Measurements from ENCODE around the gene ANO10. TPM values are rescaled to one million over a fixed set of nuclear protein-coding genes. Genes with fewer than 3 reads are reported as not detected.
"Not testable (repeated sequence)": the region's sequence is repeated elsewhere in the genome, so short reads cannot be mapped to it uniquely, and the experiment has no call there.

ANO10 gene
- total RNA-seq, 4 donors from 2014 or later = 32.8 to 111 (median 54.3) TPM

DNA sequence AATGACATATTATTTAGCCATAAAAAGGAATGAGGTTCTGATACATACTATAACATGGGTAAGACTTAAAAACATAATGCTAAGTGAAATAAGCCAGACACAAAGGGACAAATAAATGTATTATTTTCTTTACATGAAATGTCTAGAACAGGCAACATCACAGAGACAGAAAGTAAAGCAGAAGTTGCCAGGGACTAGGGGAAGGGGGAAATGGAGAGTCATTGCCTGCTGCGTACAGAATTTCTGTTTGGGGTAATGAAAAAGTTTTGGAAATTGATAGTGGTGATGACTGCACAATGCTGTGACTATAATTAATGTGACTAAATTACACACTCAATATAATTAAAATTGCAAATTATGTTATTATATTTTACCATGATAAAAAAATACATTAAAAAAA lies 99.9 kb downstream of the ANO10 start:
- no peak overlapping the region for H3K4me3 ChIP-seq
- no peaks in the 10 kb centered on the region for H3K27me3 ChIP-seq
- H3K9me3 ChIP-seq = no peaks in the 10 kb centered on the region
- TF ChIP-seq, protein P1, sequence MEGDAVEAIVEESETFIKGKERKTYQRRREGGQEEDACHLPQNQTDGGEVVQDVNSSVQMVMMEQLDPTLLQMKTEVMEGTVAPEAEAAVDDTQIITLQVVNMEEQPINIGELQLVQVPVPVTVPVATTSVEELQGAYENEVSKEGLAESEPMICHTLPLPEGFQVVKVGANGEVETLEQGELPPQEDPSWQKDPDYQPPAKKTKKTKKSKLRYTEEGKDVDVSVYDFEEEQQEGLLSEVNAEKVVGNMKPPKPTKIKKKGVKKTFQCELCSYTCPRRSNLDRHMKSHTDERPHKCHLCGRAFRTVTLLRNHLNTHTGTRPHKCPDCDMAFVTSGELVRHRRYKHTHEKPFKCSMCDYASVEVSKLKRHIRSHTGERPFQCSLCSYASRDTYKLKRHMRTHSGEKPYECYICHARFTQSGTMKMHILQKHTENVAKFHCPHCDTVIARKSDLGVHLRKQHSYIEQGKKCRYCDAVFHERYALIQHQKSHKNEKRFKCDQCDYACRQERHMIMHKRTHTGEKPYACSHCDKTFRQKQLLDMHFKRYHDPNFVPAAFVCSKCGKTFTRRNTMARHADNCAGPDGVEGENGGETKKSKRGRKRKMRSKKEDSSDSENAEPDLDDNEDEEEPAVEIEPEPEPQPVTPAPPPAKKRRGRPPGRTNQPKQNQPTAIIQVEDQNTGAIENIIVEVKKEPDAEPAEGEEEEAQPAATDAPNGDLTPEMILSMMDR (IDR thresholded peaks at IDR 0.05) = no peak
- no peak for TF ChIP-seq POLR2A (IDR thresholded peaks at IDR 0.05)
- DNase-seq = no peak
- H3K4me1 ChIP-seq = no peaks in the 10 kb centered on the region
- H3K27ac ChIP-seq = no peak overlapping the region
- intact Hi-C loops (cut with DNase I; ENCODE audit: low total_unique reads) = no loop called here
- H3K36me3 ChIP-seq = no peaks in the 10 kb centered on the region

DNA sequence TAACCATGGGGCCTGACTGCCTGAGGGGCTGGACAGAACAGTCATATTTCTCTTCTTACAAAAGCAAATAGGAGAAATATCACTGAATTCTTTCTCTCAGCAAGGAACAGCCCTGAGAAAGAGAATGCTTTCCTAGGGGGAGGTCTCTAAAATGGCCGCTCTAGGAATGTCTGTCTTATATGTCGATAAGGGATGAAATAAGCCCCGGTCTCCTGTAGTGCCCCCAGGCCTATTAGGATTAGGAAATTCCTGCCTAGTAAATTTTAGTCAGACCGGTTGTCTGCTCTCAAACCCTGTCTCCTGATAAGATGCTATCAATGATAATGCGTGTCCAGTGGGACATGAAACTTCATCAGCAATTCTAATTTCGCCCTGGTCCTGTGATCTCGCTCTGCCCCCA lies 103.3 kb downstream of the ANO10 start:
- H3K27me3 ChIP-seq; H3K36me3 ChIP-seq; intact Hi-C loops (cut with DNase I; ENCODE audit: low total_unique reads): not testable (repeated sequence)

DNA sequence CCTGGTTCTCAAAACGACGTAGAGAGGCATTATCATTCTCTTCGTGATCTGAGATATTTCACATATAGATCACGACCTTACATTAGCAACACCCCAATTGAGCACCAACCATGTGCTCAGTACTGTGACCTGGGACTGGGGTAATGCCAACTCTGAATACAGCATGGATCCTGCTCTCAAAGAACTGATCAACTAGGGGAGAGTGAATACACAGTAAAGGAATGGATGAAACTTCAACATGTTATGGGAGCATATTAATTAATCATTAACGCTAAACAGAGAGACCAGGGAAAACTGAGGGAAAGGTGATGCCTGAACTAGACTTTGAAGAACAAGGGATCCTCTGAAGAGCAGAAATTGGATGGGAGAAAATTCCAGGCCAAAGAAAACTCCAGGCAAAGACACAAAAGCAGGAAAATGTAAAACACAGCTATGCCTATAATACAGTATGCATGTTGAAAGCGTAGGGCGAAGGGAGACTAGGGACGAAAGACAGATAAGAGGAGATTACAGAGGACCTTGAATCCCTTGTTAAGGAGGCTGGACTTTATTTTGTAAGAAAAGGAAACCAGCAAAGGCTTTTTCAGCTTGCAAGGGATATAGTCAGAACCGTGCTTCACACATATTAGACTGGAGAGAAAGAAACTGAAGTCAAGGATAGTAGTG lies 105.7 kb downstream of the ANO10 start:
- Histone ChIP-seq H3K9me3 (no peaks in the 10 kb centered on the region), H3K36me3 (peaks cover 0 to 3% of the 10 kb centered on the region in 2 donors), H3K4me1 (no peaks in the 10 kb centered on the region), H3K27me3 (no peaks in the 10 kb centered on the region), H3K4me3 (no peak overlapping the region), H3K27ac (no peak overlapping the region)
- intact Hi-C loops (cut with DNase I; ENCODE audit: low total_unique reads) = no loop called here
- DNase-seq = no peak
- TF ChIP-seq, protein P1 (IDR thresholded peaks at IDR 0.05) = no peak
- TF ChIP-seq POLR2A (IDR thresholded peaks at IDR 0.05) = no peak

More for the DNA sequence above, 103.3 kb downstream of the ANO10 start:
- DNase-seq, H3K4me1 ChIP-seq, H3K27ac ChIP-seq, H3K4me3 ChIP-seq, H3K9me3 ChIP-seq: not testable (repeated sequence)

DNA sequence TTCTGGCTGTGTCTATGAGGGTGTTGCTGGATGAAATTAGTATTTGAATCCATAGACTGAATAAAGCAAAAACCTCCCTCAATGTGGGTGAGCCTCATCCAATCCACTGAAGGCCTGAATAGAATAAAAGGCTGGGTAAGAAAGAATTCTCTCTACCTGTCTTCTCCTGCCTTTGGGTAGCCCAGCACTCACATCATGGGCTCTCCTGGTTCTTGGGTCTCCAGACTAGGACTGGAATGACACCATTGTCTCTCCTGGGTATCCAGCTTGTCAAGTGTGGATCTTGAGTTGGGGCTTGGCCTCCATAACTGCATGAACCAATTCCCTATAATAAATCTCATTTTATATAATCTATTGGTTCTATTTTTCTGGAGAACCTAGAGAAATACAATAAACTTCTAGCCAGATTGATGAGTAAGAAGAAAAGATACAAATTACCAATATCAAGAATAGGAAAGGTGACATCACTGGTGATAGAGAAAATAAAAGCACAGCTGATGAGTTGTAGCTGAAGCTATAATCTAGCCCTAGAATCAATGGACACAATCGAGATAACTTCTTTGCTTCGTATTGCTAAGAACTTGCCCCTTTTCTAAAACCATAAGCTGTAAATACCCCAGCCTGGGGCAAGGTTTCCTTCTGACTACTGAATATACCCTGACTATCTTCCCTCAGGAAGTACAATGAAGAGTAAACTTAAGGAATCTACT lies 106.4 kb downstream of the ANO10 start:
- DNase-seq = no peak
- no peak overlapping the region for H3K27ac ChIP-seq
- TF ChIP-seq, protein P1 (IDR thresholded peaks at IDR 0.05) = no peak
- TF ChIP-seq POLR2A (IDR thresholded peaks at IDR 0.05) = no peak
- H3K36me3 ChIP-seq = peaks cover 0 to 3% of the 10 kb centered on the region in 2 donors
- H3K27me3 ChIP-seq = no peaks in the 10 kb centered on the region
- no peak overlapping the region for H3K4me3 ChIP-seq
- H3K4me1 ChIP-seq = no peaks in the 10 kb centered on the region
- intact Hi-C loops (cut with DNase I; ENCODE audit: low total_unique reads) = no loop called here
- H3K9me3 ChIP-seq = no peaks in the 10 kb centered on the region

DNA sequence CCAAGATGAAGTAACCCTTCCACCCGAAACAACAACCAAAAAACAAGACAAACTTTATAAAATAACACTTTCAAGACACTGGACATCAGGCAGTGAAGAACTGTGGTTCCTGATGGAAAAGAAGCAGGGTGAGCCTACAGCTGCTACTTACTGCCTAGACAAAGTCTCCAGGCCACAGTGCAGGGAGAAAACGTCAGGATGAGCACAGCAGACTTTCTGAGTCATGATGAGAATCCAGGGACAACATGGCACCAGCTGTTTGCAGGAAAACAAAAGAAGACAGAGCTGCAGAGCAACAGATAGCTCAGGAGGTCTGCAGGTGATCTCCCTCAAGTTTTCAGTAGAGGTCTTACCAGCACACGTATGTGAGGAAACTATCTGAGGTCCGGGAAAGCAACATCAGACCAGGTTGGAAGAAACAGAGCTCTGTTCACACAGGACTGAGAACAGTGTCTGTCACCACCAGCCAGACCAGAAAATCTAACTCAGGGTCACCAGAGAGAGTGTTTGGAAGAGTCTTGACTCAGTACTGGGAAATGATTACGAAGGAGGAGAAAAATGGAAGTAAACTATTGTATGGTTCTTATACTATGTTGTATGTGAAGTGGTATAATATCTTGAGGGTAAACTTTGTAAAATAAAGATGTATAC lies 108.9 kb downstream of the ANO10 start:
- no peaks in the 10 kb centered on the region for H3K4me1 ChIP-seq
- TF ChIP-seq POLR2A (IDR thresholded peaks at IDR 0.05) = no peak
- TF ChIP-seq, protein P1 (IDR thresholded peaks at IDR 0.05) = no peak
- no peak for DNase-seq
- no peaks in the 10 kb centered on the region for H3K27me3 ChIP-seq
- no peak overlapping the region for H3K4me3 ChIP-seq
- intact Hi-C loops (cut with DNase I; ENCODE audit: low total_unique reads) = no loop called here
- H3K9me3 ChIP-seq = no peaks in the 10 kb centered on the region
- H3K27ac ChIP-seq = no peak overlapping the region
- H3K36me3 ChIP-seq = peaks cover 0 to 3% of the 10 kb centered on the region in 2 donors

All from uterus (tissue), 4 donors.